ENCODE results near the gene SND1. TPM values are rescaled to one million over a fixed set of nuclear protein-coding genes. Genes with fewer than 3 reads are reported as not detected.
A peak's percentile ranks its signal among the peaks of the same experiment; 100 is the strongest.

Gene SND1
- total and polyA plus RNA-seq, 10 of the 15 experiments (the other 5 are each of a cell fraction or from before 2014, with no cell fraction given): 52.4 to 270 (median 146) TPM

GRCh38 chr7:127708788-127709187, 56.8 kb downstream of the SND1 start (continued):
- TF ChIP-seq NFIC (IDR thresholded peaks at IDR 0.05; ENCODE audit: low read depth, low read length): no peak
- peak; percentile 84 for TF ChIP-seq RAD21 (IDR thresholded peaks at IDR 0.05; ENCODE audit: insufficient read depth, low read depth, low read length)
- TF ChIP-seq PBX3 (IDR thresholded peaks at IDR 0.05; ENCODE audit: insufficient replicate concordance, low read depth, low read length): no peak

GRCh38 chr7:127710635-127711034, 58.6 kb downstream of the SND1 start:
- no TSS peak for BruUV-seq (replicated peaks)
- FAIRE-seq: no peak
- H3K27me3 ChIP-seq (replicated peaks in 1 of 2; ENCODE audit: control insufficient read depth in 2 of 2, insufficient read depth in 2 of 2, low read length in 1 of 2): no peaks in the 10 kb centered on the region
- no peak overlapping the region for H3K27ac ChIP-seq (ENCODE audit: control insufficient read depth, insufficient read depth)
- H4K20me1 ChIP-seq (ENCODE audit: control insufficient read depth, insufficient read depth): peaks cover 2% of the 10 kb centered on the region
- no peak overlapping the region for H3K4me2 ChIP-seq (ENCODE audit: control insufficient read depth, insufficient read depth)
- H3K9me3 ChIP-seq (replicated peaks; ENCODE audit: control insufficient read depth, insufficient read depth, low read length): peaks cover 10% of the 10 kb centered on the region
- POLR2A ChIA-PET: no interaction called here
- intact Hi-C loops (cut with micrococcal nuclease; ENCODE audit: unreplicated experiment): loop anchor here (10.0 kb wide), 1 partner anchor 224 kb away; no protein-coding TSS in a partner anchor
- no peak overlapping the region for H3K4me3 ChIP-seq
- DNase-seq (ENCODE audit: low read depth, low spot score): no peak
- WGBS (ENCODE audit: insufficient coverage, insufficient replicate concordance, low lambda C conversion rate, missing lambda C conversion rate): 95% methylated on average over 1 of the region's 1 CpG
- RAD21 ChIA-PET (ENCODE audit: unreplicated experiment): interaction anchor here (1.0 to 4.9 kb wide), 3 partner anchors 26 to 498 kb away, joined by 3 to 86 read pairs (median 4); no protein-coding TSS in a partner anchor
- H3K36me3 ChIP-seq (ENCODE audit: control insufficient read depth in 2 of 2, insufficient read depth in 2 of 2, low read length in 1 of 2): peaks cover 9 to 49% of the 10 kb centered on the region in 2 experiments
- SMC1A ChIA-PET (ENCODE audit: uncharacterized antibody, unreplicated experiment): interaction anchor here (0.9 to 7.1 kb wide), 7 partner anchors 10 to 498 kb away, joined by 3 to 56 read pairs (median 3); no protein-coding TSS in a partner anchor
- H3K79me2 ChIP-seq (ENCODE audit: control insufficient read depth, insufficient read depth, low read length): peaks cover 1% of the 10 kb centered on the region
- CTCF ChIA-PET: interaction anchor here (0.7 to 8.4 kb wide), 10 partner anchors 10 to 499 kb away, joined by 3 to 152 read pairs (median 14); no protein-coding TSS in a partner anchor
- H2AFZ ChIP-seq (ENCODE audit: control insufficient read depth, low read depth, low read length): no peak overlapping the region
- no peak overlapping the region for H3K9ac ChIP-seq (ENCODE audit: control insufficient read depth, insufficient read depth, low read length)
- ATAC-seq: no peak
- no peaks in the 10 kb centered on the region for H3K4me1 ChIP-seq (ENCODE audit: control insufficient read depth, insufficient read depth, low read length)
- in situ Hi-C loops (cut with MboI): loop anchor here (5.0 kb wide), 1 partner anchor 497 kb away; no protein-coding TSS in a partner anchor
- TF ChIP-seq ZNF384 (IDR thresholded peaks at IDR 0.05; ENCODE audit: borderline replicate concordance, low read depth, low read length) (no peak), MAX (IDR thresholded peaks at IDR 0.05; ENCODE audit: low read depth, low read length) (no peak), STAT1 (conservative IDR thresholded peaks at IDR 0.05) (no peak), ESRRA (IDR thresholded peaks at IDR 0.05; ENCODE audit: low read length) (no peak), MYC (IDR thresholded peaks at IDR 0.05; ENCODE audit: insufficient read depth, insufficient read length, insufficient replicate concordance, low read length, severe bottlenecking) (no peak), MTA3 (IDR thresholded peaks at IDR 0.05; ENCODE audit: borderline replicate concordance, low read length) (no peak), ZBTB33 (IDR thresholded peaks at IDR 0.05) (no peak), ASH2L (IDR thresholded peaks at IDR 0.05; ENCODE audit: borderline replicate concordance, low read depth) (no peak), ZBTB11 (CRISPR knock-in tag; IDR thresholded peaks at IDR 0.05) (no peak), PML (IDR thresholded peaks at IDR 0.05; ENCODE audit: low read length) (no peak), STAT3 (IDR thresholded peaks at IDR 0.05; ENCODE audit: low read depth, low read length) (no peak), NFXL1 (IDR thresholded peaks at IDR 0.05; ENCODE audit: borderline replicate concordance) (no peak)

All from GM12878 (cell line).